Measurements from ENCODE around the gene CDC42BPG. TPM values are rescaled to one million over a fixed set of nuclear protein-coding genes. Genes with fewer than 3 reads are reported as not detected.

The CDC42BPG gene
- polyA plus RNA-seq, 1 donor from 2014 or later = not detected

DNA sequence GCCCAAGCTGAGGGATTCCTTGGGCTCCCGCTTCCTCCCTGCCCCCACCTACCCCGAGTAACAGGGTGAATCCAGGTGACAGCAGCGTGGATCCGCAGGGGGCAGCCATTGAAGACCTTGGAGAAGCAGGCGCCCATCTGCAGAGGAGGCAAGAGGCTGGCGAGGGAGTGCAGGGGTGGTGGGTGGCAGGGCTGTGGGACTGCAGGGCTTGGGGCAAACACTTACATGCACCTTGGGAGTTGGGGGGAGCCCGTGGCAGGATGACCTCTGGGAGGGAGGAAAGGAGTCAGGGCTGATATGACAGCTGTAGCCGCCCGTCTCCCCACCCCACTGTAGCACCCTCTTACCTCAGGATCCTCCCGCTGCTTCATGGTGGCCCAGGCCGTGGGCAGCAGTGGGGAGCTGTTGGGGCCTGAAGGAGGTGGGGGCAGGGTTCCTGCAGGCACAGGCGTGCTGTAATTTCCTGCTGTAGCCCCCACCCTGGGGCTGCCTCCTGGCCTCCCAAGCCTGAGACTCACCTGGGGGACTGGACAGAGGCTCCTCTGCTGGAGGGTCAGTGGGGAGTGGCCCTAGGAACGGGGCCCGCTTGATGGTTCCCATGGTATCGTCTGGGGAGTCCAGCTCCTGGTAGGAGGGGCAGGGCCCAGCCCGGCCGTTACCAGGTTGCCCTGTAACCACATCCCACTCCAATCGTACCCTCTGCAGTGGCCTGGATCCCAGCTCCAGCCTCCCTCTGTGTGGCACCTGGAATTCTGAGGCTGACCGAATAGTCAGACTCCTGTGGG lies 47.5 kb downstream of the CDC42BPG start:
- Histone ChIP-seq H3F3A (ENCODE audit: insufficient read depth, low read length, poor library complexity, severe bottlenecking) (no peaks in the 10 kb centered on the region), H3K79me2 (replicated peaks; ENCODE audit: insufficient read depth, low read length) (no peaks in the 10 kb centered on the region), H3K27me3 (ENCODE audit: insufficient read depth, low read depth, low read length) (no peaks in the 10 kb centered on the region), H4K20me1 (ENCODE audit: insufficient read depth) (no peaks in the 10 kb centered on the region), H3K36me3 (ENCODE audit: insufficient read depth, low read length) (no peaks in the 10 kb centered on the region), H3K4me3 (ENCODE audit: low read length) (no peak overlapping the region), H3K27ac (ENCODE audit: low read length) (no peak overlapping the region), H2AFZ (ENCODE audit: low read depth, low read length) (no peak overlapping the region), H3K9me2 (ENCODE audit: insufficient read depth, low read length) (no peaks in the 10 kb centered on the region), H3K9me3 (ENCODE audit: low read length) (no peaks in the 10 kb centered on the region), H3K4me2 (ENCODE audit: low read length) (no peak overlapping the region), H3K9ac (ENCODE audit: low read length) (no peak overlapping the region)
- TF ChIP-seq, protein P1, sequence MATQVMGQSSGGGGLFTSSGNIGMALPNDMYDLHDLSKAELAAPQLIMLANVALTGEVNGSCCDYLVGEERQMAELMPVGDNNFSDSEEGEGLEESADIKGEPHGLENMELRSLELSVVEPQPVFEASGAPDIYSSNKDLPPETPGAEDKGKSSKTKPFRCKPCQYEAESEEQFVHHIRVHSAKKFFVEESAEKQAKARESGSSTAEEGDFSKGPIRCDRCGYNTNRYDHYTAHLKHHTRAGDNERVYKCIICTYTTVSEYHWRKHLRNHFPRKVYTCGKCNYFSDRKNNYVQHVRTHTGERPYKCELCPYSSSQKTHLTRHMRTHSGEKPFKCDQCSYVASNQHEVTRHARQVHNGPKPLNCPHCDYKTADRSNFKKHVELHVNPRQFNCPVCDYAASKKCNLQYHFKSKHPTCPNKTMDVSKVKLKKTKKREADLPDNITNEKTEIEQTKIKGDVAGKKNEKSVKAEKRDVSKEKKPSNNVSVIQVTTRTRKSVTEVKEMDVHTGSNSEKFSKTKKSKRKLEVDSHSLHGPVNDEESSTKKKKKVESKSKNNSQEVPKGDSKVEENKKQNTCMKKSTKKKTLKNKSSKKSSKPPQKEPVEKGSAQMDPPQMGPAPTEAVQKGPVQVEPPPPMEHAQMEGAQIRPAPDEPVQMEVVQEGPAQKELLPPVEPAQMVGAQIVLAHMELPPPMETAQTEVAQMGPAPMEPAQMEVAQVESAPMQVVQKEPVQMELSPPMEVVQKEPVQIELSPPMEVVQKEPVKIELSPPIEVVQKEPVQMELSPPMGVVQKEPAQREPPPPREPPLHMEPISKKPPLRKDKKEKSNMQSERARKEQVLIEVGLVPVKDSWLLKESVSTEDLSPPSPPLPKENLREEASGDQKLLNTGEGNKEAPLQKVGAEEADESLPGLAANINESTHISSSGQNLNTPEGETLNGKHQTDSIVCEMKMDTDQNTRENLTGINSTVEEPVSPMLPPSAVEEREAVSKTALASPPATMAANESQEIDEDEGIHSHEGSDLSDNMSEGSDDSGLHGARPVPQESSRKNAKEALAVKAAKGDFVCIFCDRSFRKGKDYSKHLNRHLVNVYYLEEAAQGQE (IDR thresholded peaks at IDR 0.05; ENCODE audit: borderline replicate concordance) = no peak
- TF ChIP-seq TAF1 (IDR thresholded peaks at IDR 0.05; ENCODE audit: low read depth) (no peak), EZH2 (IDR thresholded peaks at IDR 0.05; ENCODE audit: borderline replicate concordance, insufficient read depth, low read length, poor library complexity, severe bottlenecking) (no peak), EP300 (conservative IDR thresholded peaks at IDR 0.05; ENCODE audit: poor library complexity, severe bottlenecking) (no peak), SMC3 (conservative IDR thresholded peaks at IDR 0.05; ENCODE audit: poor library complexity) (no peak), RAD21 (conservative IDR thresholded peaks at IDR 0.05) (no peak), MXI1 (conservative IDR thresholded peaks at IDR 0.05; ENCODE audit: poor library complexity, severe bottlenecking) (no peak), POLR2AphosphoS5 (IDR thresholded peaks at IDR 0.05) (no peak)
- TF ChIP-seq, protein P2, sequence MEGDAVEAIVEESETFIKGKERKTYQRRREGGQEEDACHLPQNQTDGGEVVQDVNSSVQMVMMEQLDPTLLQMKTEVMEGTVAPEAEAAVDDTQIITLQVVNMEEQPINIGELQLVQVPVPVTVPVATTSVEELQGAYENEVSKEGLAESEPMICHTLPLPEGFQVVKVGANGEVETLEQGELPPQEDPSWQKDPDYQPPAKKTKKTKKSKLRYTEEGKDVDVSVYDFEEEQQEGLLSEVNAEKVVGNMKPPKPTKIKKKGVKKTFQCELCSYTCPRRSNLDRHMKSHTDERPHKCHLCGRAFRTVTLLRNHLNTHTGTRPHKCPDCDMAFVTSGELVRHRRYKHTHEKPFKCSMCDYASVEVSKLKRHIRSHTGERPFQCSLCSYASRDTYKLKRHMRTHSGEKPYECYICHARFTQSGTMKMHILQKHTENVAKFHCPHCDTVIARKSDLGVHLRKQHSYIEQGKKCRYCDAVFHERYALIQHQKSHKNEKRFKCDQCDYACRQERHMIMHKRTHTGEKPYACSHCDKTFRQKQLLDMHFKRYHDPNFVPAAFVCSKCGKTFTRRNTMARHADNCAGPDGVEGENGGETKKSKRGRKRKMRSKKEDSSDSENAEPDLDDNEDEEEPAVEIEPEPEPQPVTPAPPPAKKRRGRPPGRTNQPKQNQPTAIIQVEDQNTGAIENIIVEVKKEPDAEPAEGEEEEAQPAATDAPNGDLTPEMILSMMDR (IDR thresholded peaks at IDR 0.05; ENCODE audit: poor library complexity, severe bottlenecking) = no peak

DNA sequence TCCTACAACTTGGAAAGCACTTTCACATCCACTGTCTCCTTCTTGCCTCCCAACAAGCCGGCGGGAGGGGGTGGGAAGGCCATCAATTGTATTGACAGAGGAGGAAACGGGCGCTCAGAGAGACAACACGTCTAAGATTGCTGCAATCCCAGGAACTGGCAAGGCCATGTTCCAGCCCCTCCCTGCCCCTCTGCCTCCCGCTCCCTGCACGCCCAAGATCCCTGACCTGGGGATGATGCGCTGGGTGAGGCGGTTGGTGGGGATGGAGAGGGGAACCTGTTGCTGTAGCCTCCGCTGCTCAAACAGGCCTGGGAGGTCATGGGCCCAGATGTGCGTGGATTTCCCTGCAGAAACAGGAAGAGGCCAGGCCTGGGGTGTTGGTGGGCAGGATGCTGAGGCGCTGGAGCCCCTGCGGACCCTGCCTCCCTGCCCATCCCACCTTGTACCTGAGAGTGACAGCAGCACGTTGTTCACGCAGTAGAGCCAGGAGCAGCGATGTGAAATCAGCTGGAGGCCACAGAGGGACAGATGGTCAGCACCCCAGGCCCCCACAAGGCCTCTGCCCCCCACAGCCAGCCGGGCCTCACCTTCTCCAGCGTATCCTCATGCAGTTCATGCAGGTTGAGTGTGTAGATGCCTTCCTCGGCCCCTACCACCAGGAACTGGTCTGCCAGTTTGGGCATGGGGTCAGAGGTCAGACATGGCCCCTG lies 48.3 kb downstream of the CDC42BPG start:
- Histone ChIP-seq H3K79me2 (replicated peaks; ENCODE audit: insufficient read depth, low read length) (no peaks in the 10 kb centered on the region), H3K9me2 (ENCODE audit: insufficient read depth, low read length) (no peaks in the 10 kb centered on the region), H4K20me1 (ENCODE audit: insufficient read depth) (no peaks in the 10 kb centered on the region), H3F3A (ENCODE audit: insufficient read depth, low read length, poor library complexity, severe bottlenecking) (no peaks in the 10 kb centered on the region), H3K9ac (ENCODE audit: low read length) (no peak overlapping the region), H3K4me3 (ENCODE audit: low read length) (no peak overlapping the region), H3K36me3 (ENCODE audit: insufficient read depth, low read length) (no peaks in the 10 kb centered on the region), H2AFZ (ENCODE audit: low read depth, low read length) (no peak overlapping the region), H3K4me2 (ENCODE audit: low read length) (no peak overlapping the region), H3K27me3 (ENCODE audit: insufficient read depth, low read depth, low read length) (no peaks in the 10 kb centered on the region), H3K27ac (ENCODE audit: low read length) (no peak overlapping the region), H3K9me3 (ENCODE audit: low read length) (no peaks in the 10 kb centered on the region)
- TF ChIP-seq TAF1 (IDR thresholded peaks at IDR 0.05; ENCODE audit: low read depth) (no peak), EZH2 (IDR thresholded peaks at IDR 0.05; ENCODE audit: borderline replicate concordance, insufficient read depth, low read length, poor library complexity, severe bottlenecking) (no peak), RAD21 (conservative IDR thresholded peaks at IDR 0.05) (no peak), SMC3 (conservative IDR thresholded peaks at IDR 0.05; ENCODE audit: poor library complexity) (no peak), EP300 (conservative IDR thresholded peaks at IDR 0.05; ENCODE audit: poor library complexity, severe bottlenecking) (no peak), MXI1 (conservative IDR thresholded peaks at IDR 0.05; ENCODE audit: poor library complexity, severe bottlenecking) (no peak), POLR2AphosphoS5 (IDR thresholded peaks at IDR 0.05) (no peak)
- TF ChIP-seq, protein P2 (IDR thresholded peaks at IDR 0.05; ENCODE audit: poor library complexity, severe bottlenecking) = no peak
- TF ChIP-seq, protein P1 (IDR thresholded peaks at IDR 0.05; ENCODE audit: borderline replicate concordance) = no peak
